ENCODE measurements around the gene NKG7.

DNA sequence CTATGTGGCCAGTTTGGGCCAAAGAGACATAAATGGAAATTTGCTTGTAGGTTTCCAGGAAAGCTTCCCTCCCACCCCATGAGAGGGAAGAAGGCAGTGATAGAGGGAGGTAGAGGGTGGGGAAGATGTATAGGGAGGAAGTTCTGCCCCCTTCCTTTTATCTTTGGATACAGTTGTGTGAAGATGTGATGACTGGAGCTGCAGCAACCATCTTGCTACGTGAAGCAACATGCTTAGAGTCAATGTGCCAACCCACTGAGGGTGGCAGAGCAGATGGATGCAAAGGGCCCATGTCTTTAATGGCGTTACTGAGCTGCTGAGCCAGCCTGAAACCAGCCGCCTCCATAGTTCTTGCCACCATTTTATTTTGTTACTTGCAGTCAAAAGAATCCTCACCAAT, 41.3 kb downstream of the NKG7 start:
- no peak for TF ChIP-seq POLR2A (IDR thresholded peaks at IDR 0.05)
- TF ChIP-seq POLR2AphosphoS5 (IDR thresholded peaks at IDR 0.05), result no peak
- TF ChIP-seq, protein P1, sequence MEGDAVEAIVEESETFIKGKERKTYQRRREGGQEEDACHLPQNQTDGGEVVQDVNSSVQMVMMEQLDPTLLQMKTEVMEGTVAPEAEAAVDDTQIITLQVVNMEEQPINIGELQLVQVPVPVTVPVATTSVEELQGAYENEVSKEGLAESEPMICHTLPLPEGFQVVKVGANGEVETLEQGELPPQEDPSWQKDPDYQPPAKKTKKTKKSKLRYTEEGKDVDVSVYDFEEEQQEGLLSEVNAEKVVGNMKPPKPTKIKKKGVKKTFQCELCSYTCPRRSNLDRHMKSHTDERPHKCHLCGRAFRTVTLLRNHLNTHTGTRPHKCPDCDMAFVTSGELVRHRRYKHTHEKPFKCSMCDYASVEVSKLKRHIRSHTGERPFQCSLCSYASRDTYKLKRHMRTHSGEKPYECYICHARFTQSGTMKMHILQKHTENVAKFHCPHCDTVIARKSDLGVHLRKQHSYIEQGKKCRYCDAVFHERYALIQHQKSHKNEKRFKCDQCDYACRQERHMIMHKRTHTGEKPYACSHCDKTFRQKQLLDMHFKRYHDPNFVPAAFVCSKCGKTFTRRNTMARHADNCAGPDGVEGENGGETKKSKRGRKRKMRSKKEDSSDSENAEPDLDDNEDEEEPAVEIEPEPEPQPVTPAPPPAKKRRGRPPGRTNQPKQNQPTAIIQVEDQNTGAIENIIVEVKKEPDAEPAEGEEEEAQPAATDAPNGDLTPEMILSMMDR (IDR thresholded peaks at IDR 0.05), result no peak
- TF ChIP-seq EP300 (IDR thresholded peaks at IDR 0.05), result no peak

All from suprapubic skin (tissue), 4 donors.